Measurements from ENCODE around the gene SHISA5.
"Not testable (repeated sequence)": the region's sequence is repeated elsewhere in the genome, so short reads cannot be mapped to it uniquely, and the experiment has no call there.

SHISA5 gene

DNA sequence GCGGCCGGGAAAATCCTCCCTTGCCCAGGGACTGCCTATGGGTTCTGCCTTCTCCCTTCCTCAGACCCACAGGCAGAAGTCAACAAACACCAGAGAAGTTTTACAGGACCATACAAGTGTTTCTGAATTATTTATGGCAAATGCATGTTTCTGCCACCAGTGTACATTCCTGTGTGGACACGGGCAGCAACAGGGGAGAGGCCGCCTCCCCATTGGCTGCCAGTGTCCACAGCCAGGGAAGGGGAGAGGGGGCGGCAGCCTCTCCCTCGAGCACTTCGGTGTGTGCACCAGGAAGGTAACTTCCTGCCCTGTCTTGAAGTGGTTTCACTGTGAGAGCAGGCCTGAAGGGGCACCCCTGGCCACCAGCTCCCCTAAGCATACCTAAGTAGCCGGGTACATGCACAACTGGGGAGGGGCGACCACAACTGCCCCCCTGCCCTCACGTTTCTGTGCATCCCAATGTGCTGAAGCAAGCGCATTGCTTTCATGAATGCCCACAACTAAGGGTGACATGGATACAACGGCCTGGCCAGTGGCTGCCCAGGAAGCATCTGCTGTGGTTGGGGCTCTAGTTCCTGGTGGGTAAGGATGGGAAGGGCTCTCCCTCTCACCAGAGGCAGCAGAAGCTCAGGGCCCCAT is 14.8 kb upstream of the SHISA5 start:
- no peak for DNase-seq

GRCh38 chr3:48518069-48518468 is 14.1 kb upstream of the SHISA5 start:
- DNase-seq = no peak

GRCh38 chr3:48516571-48516970 is 12.6 kb upstream of the SHISA5 start:
- no peak for DNase-seq

- no peak for DNase-seq
Observed at GRCh38 chr3:48514431-48515227, 10.7 kb upstream of the SHISA5 start.

GRCh38 chr3:48511551-48511950 is 7.6 kb upstream of the SHISA5 start:
- DNase-seq = no peak

- DNase-seq = no peak
Observed at GRCh38 chr3:48507256-48508061, 3.5 kb upstream of the SHISA5 start.

- DNase-seq = no peak
Observed at GRCh38 chr3:48505968-48506504, 2.1 kb upstream of the SHISA5 start.

- no peak for DNase-seq
Observed at GRCh38 chr3:48505146-48505545, 1.2 kb upstream of the SHISA5 start.

GRCh38 chr3:48503401-48504050 is 448 bp downstream of the SHISA5 start:
- DNase-seq = no peak

DNA sequence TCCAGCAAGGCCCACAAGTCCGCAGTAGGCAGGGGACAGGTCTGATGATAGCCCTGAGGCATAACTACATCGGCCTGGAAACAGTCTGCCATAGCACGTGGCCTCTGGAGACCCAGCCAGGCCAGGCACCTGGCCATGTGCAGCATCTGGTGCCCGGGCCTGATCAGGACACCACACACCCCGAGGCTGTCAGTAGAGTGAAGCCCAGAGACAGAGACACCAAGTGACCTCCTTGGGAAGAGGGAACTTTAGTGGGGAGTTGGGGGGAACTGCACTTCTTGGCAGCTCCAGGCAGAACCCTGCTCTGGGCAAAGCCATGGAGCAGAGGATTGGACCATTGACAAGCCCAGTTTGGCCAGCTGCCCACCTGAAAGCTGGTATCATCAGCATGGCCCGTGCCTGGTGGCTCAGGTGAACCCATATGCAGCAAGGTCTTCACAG is 1.2 kb downstream of the SHISA5 start:
- DNase-seq = no peak

DNA sequence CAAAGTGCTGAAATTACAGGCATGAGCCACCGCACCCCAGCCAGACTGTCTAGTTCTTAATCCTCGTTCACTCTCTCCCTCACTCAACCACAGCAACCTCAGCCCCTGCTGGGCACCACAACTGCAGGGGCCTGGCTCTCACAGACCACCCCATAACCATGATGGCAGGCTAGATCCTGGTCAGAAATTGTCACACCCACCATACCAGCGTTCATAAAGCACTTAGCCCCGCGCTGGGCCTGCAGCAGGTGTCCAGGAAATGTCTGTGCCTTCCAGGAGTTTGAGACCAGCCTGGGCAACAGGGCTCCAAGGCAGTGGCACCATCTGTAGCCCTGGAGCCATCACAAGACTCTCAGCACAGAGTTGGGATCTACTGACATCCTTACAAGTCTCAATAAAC is 1.9 kb downstream of the SHISA5 start:
- no peak for DNase-seq

DNA sequence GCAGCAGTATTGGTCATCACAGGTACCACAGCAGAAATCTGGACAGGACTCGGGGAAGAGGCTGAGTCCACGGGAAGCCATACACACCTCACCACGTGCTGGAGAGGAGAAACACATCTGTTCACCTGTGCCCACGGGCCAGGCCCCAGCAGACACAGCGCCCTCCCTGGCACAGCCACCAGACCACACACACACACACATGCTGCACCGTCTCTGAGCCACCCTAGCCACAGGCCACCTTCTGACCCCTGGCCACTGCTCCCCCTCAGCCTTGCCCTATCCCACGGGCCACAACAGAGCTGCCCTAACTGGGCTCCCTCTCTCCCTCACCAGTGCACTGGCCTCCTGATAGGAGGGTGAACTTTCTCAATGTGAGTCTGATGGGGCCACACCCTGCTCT is 2.8 kb downstream of the SHISA5 start:
- DNase-seq = no peak

GRCh38 chr3:48500656-48501055 is 3.3 kb downstream of the SHISA5 start:
- no peak for DNase-seq

GRCh38 chr3:48493203-48493501 is 10.8 kb downstream of the SHISA5 start:
- no peak for DNase-seq

DNA sequence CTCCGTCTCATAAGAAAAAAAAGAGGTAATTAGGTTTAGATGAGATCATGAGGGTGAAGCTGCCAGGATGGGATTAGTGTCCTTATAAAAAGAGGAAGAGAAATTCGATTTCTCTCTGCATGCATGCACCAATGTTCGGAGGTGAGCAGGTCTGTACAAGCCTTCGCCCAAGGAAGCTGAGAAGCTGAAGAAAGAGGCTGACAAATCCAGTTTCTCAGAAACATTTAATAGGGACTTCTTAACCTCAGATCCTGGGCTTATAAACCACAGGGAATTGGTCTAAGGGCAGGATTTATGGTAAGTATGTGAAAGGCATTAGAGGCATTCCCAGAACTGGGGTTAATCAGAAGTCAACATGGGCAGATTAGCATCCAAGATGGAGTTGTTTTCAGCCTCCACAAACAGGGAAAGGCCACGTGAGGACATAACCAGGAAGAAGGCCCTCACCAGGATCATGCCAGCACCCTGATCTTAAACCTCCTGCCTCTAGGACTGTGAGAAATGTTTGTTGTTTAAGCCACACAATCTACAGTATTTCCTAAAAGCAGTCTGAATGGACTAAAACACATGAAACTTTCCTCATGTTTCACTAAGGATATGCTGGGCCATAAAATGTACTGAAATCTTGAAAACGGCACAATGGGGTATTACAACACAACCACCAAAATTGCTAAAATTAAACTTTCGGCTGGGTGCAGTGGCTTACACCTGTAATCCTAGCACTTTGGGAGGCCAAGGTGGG is 11.3 kb downstream of the SHISA5 start:
- no peak for DNase-seq

DNA sequence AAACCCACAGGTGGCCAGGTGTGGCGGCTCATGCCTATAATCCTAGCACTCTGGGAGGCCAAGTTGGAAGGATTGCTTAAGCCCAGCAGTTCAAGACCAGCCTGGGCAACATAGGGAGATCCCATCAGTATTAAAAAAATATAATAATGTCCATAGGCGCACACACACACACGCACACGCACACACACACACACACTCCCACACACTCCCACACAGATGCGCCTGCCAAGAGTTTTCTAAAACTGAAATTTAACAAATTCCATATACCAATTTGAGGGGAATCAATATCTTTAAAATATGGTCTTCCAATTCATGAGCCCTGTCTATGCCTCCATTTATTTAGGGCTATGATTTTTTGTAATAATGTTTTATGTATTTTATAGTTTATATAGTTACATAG is 17.0 kb downstream of the SHISA5 start:
- no peak for DNase-seq

DNA sequence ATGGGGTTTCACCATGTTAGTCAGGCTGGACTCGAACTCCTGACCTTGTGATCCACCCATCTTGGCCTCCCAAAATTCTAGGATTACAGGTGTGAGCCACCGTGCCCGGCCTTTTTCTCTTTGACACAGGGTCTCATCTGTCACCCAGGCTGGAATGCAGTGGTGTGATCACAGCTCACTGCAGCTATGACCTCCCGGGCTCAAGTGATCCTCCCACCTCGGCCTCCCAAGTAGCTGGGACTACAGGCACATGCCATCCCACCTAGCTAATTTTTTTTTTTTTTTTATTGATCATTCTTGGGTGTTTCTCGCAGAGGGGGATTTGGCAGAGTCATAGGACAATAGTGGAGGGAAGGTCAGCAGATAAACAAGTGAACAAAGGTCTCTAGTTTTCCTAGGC is 21.2 kb downstream of the SHISA5 start:
- not testable (repeated sequence) for DNase-seq

- not testable (repeated sequence) for DNase-seq
Observed at GRCh38 chr3:48480891-48481290, 23.1 kb downstream of the SHISA5 start.

- no peak for DNase-seq
Observed at GRCh38 chr3:48478626-48479555, 25.1 kb downstream of the SHISA5 start.

- DNase-seq = no peak
Observed at GRCh38 chr3:48477959-48478520, 25.9 kb downstream of the SHISA5 start.
